Trophoblast cell (in vitro differentiated cells and primary cell): ENCODE data around the gene SPTSSA.
"Not testable (repeated sequence)": the region's sequence is repeated elsewhere in the genome, so short reads cannot be mapped to it uniquely, and the experiment has no call there.

Experiments
- DNase-seq, 2 donors: peaks; one replicate each; pipeline ENCODE4 v3.0.0-alpha.2; 2016
- H2AFZ ChIP-seq: 2 replicates; pipeline ENCODE4 v1.6.1; 2013; ENCODE audit warnings: low read length, moderate library complexity, mild to moderate bottlenecking; ENCODE audit not compliant: insufficient read depth, poor library complexity
- H2AK5ac ChIP-seq: 2 replicates; pipeline ENCODE4 v1.6.1; 2013; ENCODE audit warnings: mild to moderate bottlenecking, low read length
- H2BK120ac ChIP-seq: 2 replicates; pipeline ENCODE4 v1.6.1; 2013; ENCODE audit warnings: low read length, mild to moderate bottlenecking, moderate library complexity; ENCODE audit not compliant: insufficient read depth, poor library complexity
- H2BK12ac ChIP-seq: 2 replicates; pipeline ENCODE4 v1.6.1; 2013; ENCODE audit warnings: mild to moderate bottlenecking, low read length, moderate library complexity
- H2BK5ac ChIP-seq: 2 replicates; pipeline ENCODE4 v1.6.1; 2013; ENCODE audit warnings: low read length, low read depth, moderate library complexity, mild to moderate bottlenecking; ENCODE audit not compliant: poor library complexity
- H3K14ac ChIP-seq: 2 replicates; pipeline ENCODE4 v1.6.1; 2013; ENCODE audit warnings: mild to moderate bottlenecking, low read length
- H3K18ac ChIP-seq: 2 replicates; pipeline ENCODE4 v1.6.1; 2013; ENCODE audit warnings: mild to moderate bottlenecking, low read length
- H3K23ac ChIP-seq: 2 replicates; pipeline ENCODE4 v1.6.1; 2013; ENCODE audit warnings: low read length
- H3K27ac ChIP-seq: 2 replicates; pipeline ENCODE4 v1.5.1; 2013; ENCODE audit warnings: low read depth, mild to moderate bottlenecking, inconsistent platforms, low read length, moderate library complexity
- H3K27me3 ChIP-seq: 2 replicates; pipeline ENCODE4 v1.6.1; 2013; ENCODE audit warnings: inconsistent platforms, mild to moderate bottlenecking, low read length, moderate library complexity; ENCODE audit not compliant: insufficient read depth
- H3K36me3 ChIP-seq, 2 experiments: 1 replicate in 1 of 2; 2 replicates in 1 of 2; pipeline ENCODE4 v1.6.1; 2013; ENCODE audit warnings: low read length in 2 of 2, mild to moderate bottlenecking in 2 of 2, moderate library complexity in 1 of 2; ENCODE audit not compliant: insufficient read depth in 2 of 2, control insufficient read depth in 1 of 2
- H3K4ac ChIP-seq: 2 replicates; pipeline ENCODE4 v1.6.1; 2013; ENCODE audit warnings: low read depth, mild to moderate bottlenecking, low read length, moderate library complexity
- H3K4me1 ChIP-seq, 2 experiments: 1 replicate in 1 of 2; 2 replicates in 1 of 2; pipeline ENCODE4 v1.6.1; 2013; ENCODE audit warnings: low read length in 2 of 2, mild to moderate bottlenecking in 2 of 2, moderate library complexity in 1 of 2; ENCODE audit not compliant: insufficient read depth in 2 of 2, control insufficient read depth in 1 of 2
- H3K4me2 ChIP-seq: 2 replicates; pipeline ENCODE4 v1.6.1; 2013; ENCODE audit warnings: inconsistent platforms, mild to moderate bottlenecking, low read length, moderate library complexity
- H3K4me3 ChIP-seq: 2 replicates; pipeline ENCODE4 v1.5.1; 2013; ENCODE audit warnings: mild to moderate bottlenecking, low read depth, low read length, inconsistent platforms
- H3K79me1 ChIP-seq: one replicate; pipeline ENCODE4 v1.6.1; 2013; ENCODE audit warnings: low read length
- H3K79me2 ChIP-seq: 2 replicates; pipeline ENCODE4 v1.6.1; 2013; ENCODE audit warnings: low read length, mild to moderate bottlenecking; ENCODE audit not compliant: control insufficient read depth, insufficient read depth, poor library complexity
- H3K9ac ChIP-seq: 2 replicates; pipeline ENCODE4 v1.6.1; 2013; ENCODE audit warnings: mild to moderate bottlenecking, low read length
- H3K9me3 ChIP-seq: 2 replicates; pipeline ENCODE4 v1.6.1; 2013; ENCODE audit warnings: low read depth, mild to moderate bottlenecking, control low read depth, inconsistent platforms, low read length; ENCODE audit not compliant: insufficient read depth
- H4K12ac ChIP-seq: 2 replicates; pipeline ENCODE4 v1.6.1; 2013; ENCODE audit warnings: low read depth, mild to moderate bottlenecking, low read length, moderate library complexity
- H4K8ac ChIP-seq: 2 replicates; pipeline ENCODE4 v1.6.1; 2013; ENCODE audit warnings: low read depth, mild to moderate bottlenecking, low read length, moderate library complexity
- H4K91ac ChIP-seq: one replicate; pipeline ENCODE4 v1.6.1; 2013; ENCODE audit warnings: low read depth, mild to moderate bottlenecking, low read length, moderate library complexity
- WGBS: extraction: QIAGEN DNeasy Blood & Tissue Kit; methylation state at CpG from one replicate; pipeline ENCODE4 v1.1.7; 2013; ENCODE audit warnings: missing lambda C conversion rate; ENCODE audit not compliant: insufficient read length, insufficient coverage; ENCODE audit errors: extremely low coverage; 5-methylcytosine and 5-hydroxymethylcytosine counted together

The SPTSSA gene

GRCh38 chr14:34478261-34478660 lies 16.2 kb upstream of the SPTSSA start:
- no peak overlapping the region for H2AFZ ChIP-seq
- H2AK5ac ChIP-seq = no peak overlapping the region
- no peaks in the 10 kb centered on the region for H3K4me1 ChIP-seq
- H3K4ac ChIP-seq = no peak overlapping the region
- H4K12ac ChIP-seq = no peak overlapping the region
- no peaks in the 10 kb centered on the region for H3K79me2 ChIP-seq
- H3K23ac ChIP-seq = no peak overlapping the region
- no peak overlapping the region for H3K27ac ChIP-seq
- H4K8ac ChIP-seq = no peak overlapping the region
- H3K79me1 ChIP-seq = no peaks in the 10 kb centered on the region
- H3K27me3 ChIP-seq = no peaks in the 10 kb centered on the region
- H2BK5ac ChIP-seq = no peak overlapping the region
- H3K36me3 ChIP-seq = no peaks in the 10 kb centered on the region
- no peak overlapping the region for H2BK12ac ChIP-seq
- no peak overlapping the region for H3K14ac ChIP-seq
- H2BK120ac ChIP-seq = no peak overlapping the region
- no peak overlapping the region for H4K91ac ChIP-seq
- no peak overlapping the region for H3K4me2 ChIP-seq
- DNase-seq = no peak
- H3K9me3 ChIP-seq = no peaks in the 10 kb centered on the region
- WGBS = no CpG with 5 or more reads among the region's 1 CpG
- no peak overlapping the region for H3K18ac ChIP-seq
- H3K4me3 ChIP-seq = no peak overlapping the region
- no peak overlapping the region for H3K9ac ChIP-seq

DNA sequence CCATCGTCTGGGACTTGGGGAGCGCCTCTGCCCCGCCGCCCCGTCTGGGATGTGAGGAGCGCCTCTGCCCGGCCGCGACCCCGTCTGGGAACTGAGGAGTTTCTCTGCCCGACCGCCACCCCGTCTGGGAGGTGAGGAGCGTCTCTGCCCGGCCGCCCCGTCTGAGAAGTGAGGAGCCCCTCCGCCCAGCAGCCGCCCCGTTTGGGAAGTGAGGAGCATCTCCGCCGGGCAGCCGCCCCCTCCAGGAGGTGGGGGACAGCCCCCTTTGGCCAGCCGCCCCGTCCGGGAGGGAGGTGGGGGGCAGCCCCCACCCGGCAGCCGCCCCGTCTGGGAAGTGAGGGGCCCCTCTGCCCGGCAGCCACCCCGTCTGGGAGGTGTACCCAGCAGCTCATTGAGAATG lies 14.0 kb upstream of the SPTSSA start:
- not testable (repeated sequence) for H4K12ac ChIP-seq, H2BK12ac ChIP-seq, H3K9me3 ChIP-seq, H2AFZ ChIP-seq, H3K27me3 ChIP-seq, H3K79me2 ChIP-seq, H3K4me3 ChIP-seq, H3K9ac ChIP-seq, H2BK5ac ChIP-seq, H3K23ac ChIP-seq, H2BK120ac ChIP-seq, H3K18ac ChIP-seq, H3K14ac ChIP-seq, H3K79me1 ChIP-seq, H3K27ac ChIP-seq, DNase-seq, H3K4me1 ChIP-seq, H3K36me3 ChIP-seq, H4K91ac ChIP-seq, H3K4me2 ChIP-seq, H2AK5ac ChIP-seq, H4K8ac ChIP-seq, H3K4ac ChIP-seq
- no CpG with 5 or more reads among the region's 31 CpGs for WGBS

DNA sequence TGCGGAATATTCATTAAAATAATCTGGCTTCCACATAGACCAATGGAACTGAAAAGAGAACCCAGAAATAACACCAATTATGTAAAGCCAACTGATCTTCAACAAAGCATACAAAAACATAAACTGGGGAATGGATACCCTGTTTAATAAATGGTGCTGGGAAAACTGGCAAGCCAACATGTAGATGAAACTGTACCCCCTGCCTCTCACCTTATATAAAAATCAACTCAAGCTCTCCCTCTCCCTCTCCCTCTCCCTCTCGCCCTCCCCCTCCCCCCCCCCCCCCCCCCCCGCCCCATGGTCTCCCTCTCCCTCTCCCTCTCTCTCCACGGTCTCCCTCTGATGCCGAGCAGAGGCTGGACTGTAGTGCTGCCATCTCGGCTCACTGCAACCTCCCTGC lies 13.1 kb upstream of the SPTSSA start:
- Histone ChIP-seq H3K4ac (no peak overlapping the region), H3K27me3 (no peaks in the 10 kb centered on the region), H3K14ac (no peak overlapping the region), H3K23ac (no peak overlapping the region), H3K79me2 (no peaks in the 10 kb centered on the region), H3K4me1 (no peaks in the 10 kb centered on the region), H2AFZ (no peak overlapping the region), H3K27ac (no peak overlapping the region), H3K18ac (no peak overlapping the region), H2AK5ac (no peak overlapping the region), H3K79me1 (no peaks in the 10 kb centered on the region), H3K9ac (no peak overlapping the region), H4K8ac (no peak overlapping the region), H4K91ac (no peak overlapping the region), H2BK5ac (no peak overlapping the region), H2BK120ac (no peak overlapping the region), H3K9me3 (no peaks in the 10 kb centered on the region), H2BK12ac (no peak overlapping the region), H4K12ac (no peak overlapping the region), H3K4me3 (no peak overlapping the region), H3K36me3 (no peaks in the 10 kb centered on the region), H3K4me2 (no peak overlapping the region)
- DNase-seq = no peak
- WGBS = no CpG with 5 or more reads among the region's 6 CpGs

- DNase-seq = no peak
- Histone ChIP-seq H3K4ac (no peak overlapping the region), H3K14ac (no peak overlapping the region), H2BK5ac (no peak overlapping the region), H3K4me3 (no peak overlapping the region), H3K27me3 (no peaks in the 10 kb centered on the region), H2BK12ac (no peak overlapping the region), H4K12ac (no peak overlapping the region), H2AFZ (no peak overlapping the region), H3K9me3 (no peaks in the 10 kb centered on the region), H3K4me2 (no peak overlapping the region), H3K27ac (no peak overlapping the region), H3K79me2 (no peaks in the 10 kb centered on the region), H4K8ac (no peak overlapping the region), H3K36me3 (no peaks in the 10 kb centered on the region), H3K79me1 (no peaks in the 10 kb centered on the region), H3K4me1 (no peaks in the 10 kb centered on the region), H2BK120ac (no peak overlapping the region), H2AK5ac (no peak overlapping the region), H3K23ac (no peak overlapping the region), H3K18ac (no peak overlapping the region), H4K91ac (no peak overlapping the region), H3K9ac (no peak overlapping the region)
- WGBS = no CpG with 5 or more reads among the region's 2 CpGs
Measured at GRCh38 chr14:34474187-34474679, 12.2 kb upstream of the SPTSSA start.
